GM23248 (cell line): ENCODE data around the gene AGFG1.

Experiments
- EZH2 ChIP-seq: fragments of 200-600 bp; sonication (generic); IDR thresholded peaks from 2 replicates; pipeline ENCODE4 v1.6.1; 2018; ENCODE audit warnings: antibody characterized with exemption, mild to moderate bottlenecking; ENCODE audit not compliant: insufficient read depth, poor library complexity, severe bottlenecking
- EZH2phosphoT487 ChIP-seq: fragments of 200-600 bp; sonication (generic); IDR thresholded peaks from 2 replicates; pipeline ENCODE4 v1.6.1; 2018; ENCODE audit warnings: antibody characterized with exemption, moderate library complexity, mild to moderate bottlenecking, low read depth; ENCODE audit not compliant: insufficient read depth

- TF ChIP-seq EZH2phosphoT487 (no peak), EZH2 (no peak)
These were observed 8.7 kb upstream of the AGFG1 start for GRCh38 chr2:227462972-227463931.
